ENCODE data around the gene APOO. TPM values are rescaled to one million over a fixed set of nuclear protein-coding genes. Genes with fewer than 3 reads are reported as not detected.

Gene APOO
- total and polyA plus RNA-seq, 2 experiments from 2014 or later = 44.9 to 161 TPM

- no peaks in the 10 kb centered on the region for H3K27me3 ChIP-seq
- no peak for TF ChIP-seq CTCF (IDR thresholded peaks at IDR 0.05; ENCODE audit: low read depth, low read length)
- peaks cover 21% of the 10 kb centered on the region for H3K4me1 ChIP-seq (ENCODE audit: low read depth)
- no peaks in the 10 kb centered on the region for H3K9me3 ChIP-seq (ENCODE audit: low read depth)
- peak overlapping the region; percentile 23 for H3K27ac ChIP-seq
- DNase-seq (ENCODE audit: low read depth in 1 of 2, low spot score in 1 of 2) = peak in 1 of 2 donors; percentile 28
- no peak overlapping the region for H3K4me3 ChIP-seq
- H3K36me3 ChIP-seq = no peaks in the 10 kb centered on the region
Observed at GRCh38 chrX:23785580-23785979, 122.2 kb downstream of the APOO start.

- Histone ChIP-seq H3K36me3 (no peaks in the 10 kb centered on the region), H3K4me1 (ENCODE audit: low read depth) (peaks cover 21% of the 10 kb centered on the region), H3K27ac (peak overlapping the region; percentile 46), H3K4me3 (peak overlapping the region; percentile 95), H3K27me3 (no peaks in the 10 kb centered on the region), H3K9me3 (ENCODE audit: low read depth) (no peaks in the 10 kb centered on the region)
- no peak for TF ChIP-seq CTCF (IDR thresholded peaks at IDR 0.05; ENCODE audit: low read depth, low read length)
- peak in 1 of 2 donors; percentile 82 for DNase-seq (ENCODE audit: low read depth in 1 of 2, low spot score in 1 of 2)
Observed at GRCh38 chrX:23784470-23785331, 123.0 kb downstream of the APOO start.

GRCh38 chrX:23783589-23784469, 123.9 kb downstream of the APOO start:
- no peaks in the 10 kb centered on the region for H3K36me3 ChIP-seq
- peak overlapping the region; percentile 95 for H3K4me3 ChIP-seq
- H3K27me3 ChIP-seq = no peaks in the 10 kb centered on the region
- H3K9me3 ChIP-seq (ENCODE audit: low read depth) = no peaks in the 10 kb centered on the region
- H3K27ac ChIP-seq = peak overlapping the region; percentile 86
- TF ChIP-seq CTCF (IDR thresholded peaks at IDR 0.05; ENCODE audit: low read depth, low read length) = no peak
- DNase-seq (ENCODE audit: low read depth in 1 of 2, low spot score in 1 of 2) = peak in 1 of 2 donors; percentile 26
- peaks cover 21% of the 10 kb centered on the region for H3K4me1 ChIP-seq (ENCODE audit: low read depth)

Other genes starting within 250 kb of the APOO start
- gene PRDX4, start 240.4 kb downstream of the APOO start, total RNA-seq = 353 and 397 TPM in 2 replicates
- 402 and 404 TPM in 2 replicates for gene PRDX4, start 240.4 kb downstream of the APOO start, polyA plus RNA-seq
- gene ACOT9, start 164.7 kb downstream of the APOO start, total RNA-seq = 20.2 and 22.2 TPM in 2 replicates
- gene ACOT9, start 164.7 kb downstream of the APOO start, polyA plus RNA-seq = 31.1 and 37.2 TPM in 2 replicates
- gene SAT1, start 124.8 kb downstream of the APOO start, total RNA-seq = 89.8 and 238 TPM in 2 replicates
- gene SAT1, start 124.8 kb downstream of the APOO start, polyA plus RNA-seq = 127 and 290 TPM in 2 replicates
- 0.21 and 0.45 TPM in 2 replicates for gene CXorf58, start 68 bp upstream of the APOO start, total RNA-seq
- gene CXorf58, start 68 bp upstream of the APOO start, polyA plus RNA-seq = 0.43 and 0.90 TPM in 2 replicates
- gene KLHL15, start 119.2 kb upstream of the APOO start, total RNA-seq = 9.9 and 15.8 TPM in 2 replicates
- gene KLHL15, start 119.2 kb upstream of the APOO start, polyA plus RNA-seq = 3.5 and 8.4 TPM in 2 replicates
- gene EIF2S3, start 147.0 kb upstream of the APOO start, total RNA-seq = 196 and 246 TPM in 2 replicates
- 76.4 and 108 TPM in 2 replicates for gene EIF2S3, start 147.0 kb upstream of the APOO start, polyA plus RNA-seq
- gene ZFX, start 241.8 kb upstream of the APOO start, total RNA-seq = 39.9 and 43.6 TPM in 2 replicates
- gene ZFX, start 241.8 kb upstream of the APOO start, polyA plus RNA-seq = 24.6 and 36.6 TPM in 2 replicates

All from cardiac muscle cell (in vitro differentiated cells and primary cell).